Spinal cord (tissue), 10 donors: ENCODE data around the gene CSMD2. TPM values are rescaled to one million over a fixed set of nuclear protein-coding genes. Genes with fewer than 3 reads are reported as not detected.

Source experiments
- DNase-seq, 6 donors: peaks; one replicate each; pipeline versions ENCODE4 v3.0.0 to v3.0.0-alpha.2; 2013 to 2015; ENCODE audit warnings: low spot score in 6 of 6, low read depth in 4 of 6
- H3K27ac ChIP-seq: one replicate; pipeline ENCODE4 v1.5.1; 2013; ENCODE audit warnings: low read depth, low read length, control low read depth
- H3K27me3 ChIP-seq: one replicate; pipeline ENCODE4 v1.6.1; 2013; ENCODE audit warnings: low read length; ENCODE audit not compliant: control insufficient read depth, insufficient read depth
- H3K36me3 ChIP-seq: one replicate; pipeline ENCODE4 v1.6.1; 2013; ENCODE audit warnings: low read length; ENCODE audit not compliant: control insufficient read depth, insufficient read depth
- H3K4me1 ChIP-seq: one replicate; pipeline ENCODE4 v1.6.1; 2013; ENCODE audit warnings: low read length; ENCODE audit not compliant: control insufficient read depth, insufficient read depth
- H3K4me3 ChIP-seq: one replicate; pipeline ENCODE4 v1.5.1; 2013; ENCODE audit warnings: low read depth, low read length, control low read depth
- H3K9me3 ChIP-seq: one replicate; pipeline ENCODE4 v1.6.1; 2013; ENCODE audit warnings: low read length; ENCODE audit not compliant: control insufficient read depth, insufficient read depth
- WGBS: methylation state at CpG from one replicate; pipeline ENCODE4 v1.1.5; 2013; ENCODE audit warnings: missing lambda C conversion rate; ENCODE audit not compliant: insufficient coverage; 5-methylcytosine and 5-hydroxymethylcytosine counted together
- polyA plus RNA-seq, 2 donors: library from polyadenylated mRNA; unstranded; fragments of 120-200 nt; gene quantifications; one replicate each; pipeline ENCODE4 v1.2.1, GENCODE V29; 2013; ENCODE audit not compliant: insufficient read length in 2 of 2
- total RNA-seq, 2 donors: library from RNA; depleted of rRNA in 1 of 2; stranded (reverse); fragments of 120-200 nt in 1 of 2; fragments of >200 nt in 1 of 2; gene quantifications; one replicate each; pipeline versions ENCODE4 v1.2.3 to v1.2.4, GENCODE V29; 2013 to 2014
- donor health status: healthy.

The CSMD2 gene
- total and polyA plus RNA-seq, 4 donors = 16.0 to 26.4 (median 22.2) TPM

DNA sequence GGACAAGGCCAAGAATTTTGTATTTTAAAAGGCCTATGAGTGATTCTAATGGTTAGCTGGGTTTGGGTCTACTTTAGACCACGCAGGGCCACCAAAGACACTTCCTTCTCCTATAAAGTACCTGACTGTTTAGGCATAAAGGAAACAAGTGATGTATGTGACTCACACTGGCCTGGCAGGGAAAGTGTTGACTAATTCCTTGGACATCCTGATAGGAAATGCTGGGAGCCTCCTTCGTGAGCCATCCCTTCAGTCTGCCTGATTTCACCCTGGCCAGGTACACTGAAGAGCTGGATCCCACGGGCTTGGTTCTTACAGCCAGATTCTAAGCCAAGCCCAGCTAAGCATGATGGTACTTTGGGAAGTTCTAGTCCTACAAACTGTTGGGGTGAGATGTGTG is 401.6 kb downstream of the CSMD2 start:
- no peaks in the 10 kb centered on the region for H3K9me3 ChIP-seq
- WGBS = 74% methylated on average over 2 of the region's 3 CpGs

DNA sequence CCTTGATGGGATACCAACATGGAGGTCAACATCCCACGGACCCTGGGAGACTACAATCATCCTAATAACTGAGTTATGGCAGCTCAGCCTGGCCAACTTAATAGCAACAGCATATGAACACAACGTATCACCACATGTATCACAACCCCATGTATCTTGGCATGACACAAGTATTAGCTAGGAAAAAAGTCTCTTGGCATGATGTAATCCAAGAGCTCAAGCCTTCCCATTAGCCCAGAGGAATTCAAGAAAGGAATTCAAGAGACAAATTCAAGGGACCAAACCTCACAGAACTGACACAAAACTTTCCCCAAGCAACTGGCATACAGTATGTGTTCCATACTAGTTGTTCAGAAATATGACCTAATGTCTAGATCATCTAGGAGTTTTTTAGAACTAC is 402.1 kb downstream of the CSMD2 start:
- Histone ChIP-seq H3K4me1 (no peaks in the 10 kb centered on the region), H3K27ac (no peak overlapping the region), H3K36me3 (no peaks in the 10 kb centered on the region), H3K9me3 (no peaks in the 10 kb centered on the region), H3K27me3 (no peaks in the 10 kb centered on the region), H3K4me3 (no peak overlapping the region)
- WGBS = 60% methylated on average over 1 of the region's 2 CpGs
- DNase-seq = no peak

More for the DNA sequence above, 401.6 kb downstream of the CSMD2 start:
- Histone ChIP-seq H3K4me3 (no peak overlapping the region), H3K27ac (no peak overlapping the region), H3K36me3 (no peaks in the 10 kb centered on the region), H3K4me1 (no peaks in the 10 kb centered on the region), H3K27me3 (no peaks in the 10 kb centered on the region)
- no peak for DNase-seq

GRCh38 chr1:33762109-33762830 is 402.8 kb downstream of the CSMD2 start:
- H3K9me3 ChIP-seq = no peaks in the 10 kb centered on the region
- H3K4me3 ChIP-seq = no peak overlapping the region
- H3K27me3 ChIP-seq = no peaks in the 10 kb centered on the region
- H3K27ac ChIP-seq = peak overlapping the region; percentile 37
- H3K4me1 ChIP-seq = no peaks in the 10 kb centered on the region
- 63% methylated on average over 1 of the region's 1 CpG for WGBS
- no peaks in the 10 kb centered on the region for H3K36me3 ChIP-seq
- peak in 2 of 6 donors; percentile 13 to 90 for DNase-seq

GRCh38 chr1:33758698-33759097 is 406.3 kb downstream of the CSMD2 start:
- Histone ChIP-seq H3K4me3 (no peak overlapping the region), H3K9me3 (no peaks in the 10 kb centered on the region), H3K4me1 (no peaks in the 10 kb centered on the region), H3K36me3 (no peaks in the 10 kb centered on the region), H3K27me3 (no peaks in the 10 kb centered on the region), H3K27ac (no peak overlapping the region)
- peak in 2 of 6 donors; percentile 23 to 34 for DNase-seq
- no CpG with 5 or more reads among the region's 5 CpGs for WGBS

GRCh38 chr1:33753087-33753856 is 411.8 kb downstream of the CSMD2 start:
- Histone ChIP-seq H3K27me3 (no peaks in the 10 kb centered on the region), H3K9me3 (peaks cover 2% of the 10 kb centered on the region), H3K27ac (no peak overlapping the region), H3K4me3 (no peak overlapping the region), H3K36me3 (peaks cover 3% of the 10 kb centered on the region), H3K4me1 (no peaks in the 10 kb centered on the region)
- DNase-seq = no peak
- WGBS = 98% methylated on average over 4 of the region's 5 CpGs

- DNase-seq = no peak
- no peak overlapping the region for H3K27ac ChIP-seq
- H3K27me3 ChIP-seq = no peaks in the 10 kb centered on the region
- peaks cover 20% of the 10 kb centered on the region for H3K36me3 ChIP-seq
- H3K4me3 ChIP-seq = no peak overlapping the region
- no peaks in the 10 kb centered on the region for H3K4me1 ChIP-seq
- WGBS = 100% methylated on average over 2 of the region's 4 CpGs
- H3K9me3 ChIP-seq = no peaks in the 10 kb centered on the region
Observed at GRCh38 chr1:33745942-33746341, 419.1 kb downstream of the CSMD2 start.

GRCh38 chr1:33743221-33743998 is 421.6 kb downstream of the CSMD2 start:
- no peaks in the 10 kb centered on the region for H3K27me3 ChIP-seq
- WGBS = 95% methylated on average over 11 of the region's 13 CpGs
- no peak overlapping the region for H3K27ac ChIP-seq
- no peak for DNase-seq
- H3K4me3 ChIP-seq = no peak overlapping the region
- peaks cover 35% of the 10 kb centered on the region for H3K36me3 ChIP-seq
- no peaks in the 10 kb centered on the region for H3K4me1 ChIP-seq
- no peaks in the 10 kb centered on the region for H3K9me3 ChIP-seq

DNA sequence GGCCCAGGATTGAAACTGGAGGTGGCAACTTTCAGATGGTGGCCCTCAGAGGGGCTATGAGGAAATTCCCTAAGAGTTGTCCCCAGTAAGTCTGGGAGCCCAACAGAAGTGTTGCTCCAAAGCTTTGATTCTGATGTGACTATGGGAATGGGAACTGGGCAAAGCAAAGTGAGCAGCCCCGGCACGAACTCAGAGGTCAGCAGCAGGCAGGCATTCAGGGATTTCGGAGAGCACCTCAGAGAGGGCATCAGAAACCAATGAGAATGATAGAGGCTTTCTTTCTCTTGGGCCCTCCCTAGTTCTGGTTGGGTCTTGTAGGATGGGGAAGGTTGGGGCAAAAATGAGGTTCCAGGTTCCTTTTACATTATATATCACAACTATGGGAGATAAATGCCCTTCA is 422.4 kb downstream of the CSMD2 start:
- Histone ChIP-seq H3K27me3 (no peaks in the 10 kb centered on the region), H3K36me3 (peaks cover 39% of the 10 kb centered on the region), H3K27ac (no peak overlapping the region), H3K4me1 (no peaks in the 10 kb centered on the region), H3K4me3 (no peak overlapping the region), H3K9me3 (no peaks in the 10 kb centered on the region)
- WGBS = 100% methylated on average over 3 of the region's 3 CpGs
- no peak for DNase-seq

DNA sequence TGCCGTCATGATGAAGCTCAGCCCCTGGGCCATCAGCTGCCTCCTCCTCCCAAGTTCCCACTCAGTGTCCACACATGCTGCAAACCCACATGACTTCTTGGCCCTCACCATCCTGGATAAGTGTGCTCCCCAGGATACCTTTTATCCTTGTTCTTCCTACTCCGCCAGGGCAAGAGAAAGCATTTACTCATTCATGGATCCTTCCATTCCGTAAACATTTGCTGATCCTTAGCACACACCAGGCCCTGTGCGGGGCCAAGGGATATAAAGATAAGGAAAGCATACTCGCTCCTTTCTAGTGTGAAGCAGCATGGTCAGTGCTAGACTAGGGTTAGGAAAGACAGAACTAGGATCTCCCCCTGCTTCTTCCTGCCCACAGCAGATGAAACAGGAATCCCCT is 423.3 kb downstream of the CSMD2 start:
- 83% methylated on average over 1 of the region's 5 CpGs for WGBS
- Histone ChIP-seq H3K9me3 (no peaks in the 10 kb centered on the region), H3K27ac (no peak overlapping the region), H3K4me3 (no peak overlapping the region), H3K36me3 (peaks cover 41% of the 10 kb centered on the region), H3K4me1 (no peaks in the 10 kb centered on the region), H3K27me3 (no peaks in the 10 kb centered on the region)
- DNase-seq = no peak
